SK-N-SH (cell line): ENCODE data around the gene VCP. TPM values are rescaled to one million over a fixed set of nuclear protein-coding genes. Genes with fewer than 3 reads are reported as not detected.
A peak's percentile ranks its signal among the peaks of the same experiment; 100 is the strongest.

ENCODE experiments used
- CTCF ChIA-PET: fragments of 300-600, 350-600 bp; formaldehyde crosslinking; extraction: SDS; loops from one replicate; lab custom pipeline; 2021; lab: Yijun Ruan, JAX
- POLR2A ChIA-PET: fragments of 350-600 bp; sonication (Branson Sonifier 250); formaldehyde crosslinking; extraction: SDS; loops from one replicate; lab custom pipeline; 2020; ENCODE audit warnings: antibody characterized with exemption, inconsistent platforms; lab: Yijun Ruan, JAX
- DNase-seq: peaks from one replicate; pipeline ENCODE4 v3.0.0; 2012
- H2AFZ ChIP-seq: fragments of 200-600 bp; sonication (generic); 2 replicates; pipeline ENCODE4 v1.8.1; 2016; ENCODE audit warnings: antibody characterized with exemption, mild to moderate bottlenecking, low read depth
- H3F3A ChIP-seq: fragments of 200-600 bp; sonication (generic); replicated peaks from 2 replicates; pipeline ENCODE3; 2016; ENCODE audit warnings: antibody characterized with exemption, mild to moderate bottlenecking; ENCODE audit not compliant: insufficient read depth
- H3K27ac ChIP-seq, 2 experiments: fragments of 200-500 bp in 1 of 2; fragments of 200-600 bp in 1 of 2; sonication (Bioruptor generic) in 1 of 2; sonication (generic), shearing (Covaris generic) in 1 of 2; 2 replicates each; pipeline versions ENCODE4 v1.5.1 to v1.6.1; 2014 to 2016; ENCODE audit warnings: low read depth in 2 of 2, inconsistent platforms in 1 of 2, low read length in 1 of 2, mild to moderate bottlenecking in 1 of 2, mixed read lengths in 1 of 2
- H3K27me3 ChIP-seq: fragments of 200-600 bp; sonication (generic), shearing (Covaris generic); 2 replicates; pipeline ENCODE4 v1.6.1; 2016; ENCODE audit warnings: mixed run types; ENCODE audit not compliant: insufficient read depth
- H3K36me3 ChIP-seq, 2 experiments: fragments of 200-500 bp in 1 of 2; fragments of 200-600 bp in 1 of 2; sonication (Bioruptor generic) in 1 of 2; sonication (generic) in 1 of 2; replicated peaks in 1 of 2; 2 replicates each; pipeline versions ENCODE3 to v1.5.1; 2014 to 2016; ENCODE audit warnings: low read length in 1 of 2, mild to moderate bottlenecking in 1 of 2; ENCODE audit not compliant: insufficient read depth in 2 of 2, control insufficient read depth in 1 of 2
- H3K4me1 ChIP-seq, 2 experiments: fragments of 200-500 bp in 1 of 2; fragments of 200-600 bp in 1 of 2; sonication (Bioruptor generic) in 1 of 2; sonication (generic), shearing (Covaris generic) in 1 of 2; 2 replicates each; pipeline versions ENCODE4 v1.5.1 to v1.6.1; 2014 to 2016; ENCODE audit warnings: low read depth in 1 of 2, low read length in 1 of 2, mixed run types in 1 of 2; ENCODE audit not compliant: insufficient read depth in 2 of 2, control insufficient read depth in 1 of 2
- H3K4me2 ChIP-seq: fragments of 200-600 bp; sonication (generic), shearing (Covaris generic); 2 replicates; pipeline ENCODE4 v1.6.1; 2017; ENCODE audit warnings: mixed run types
- H3K4me3 ChIP-seq, 2 experiments: fragments of 200-500 bp in 1 of 2; fragments of 200-600 bp in 1 of 2; sonication (Bioruptor generic) in 1 of 2; sonication (generic), shearing (Covaris generic) in 1 of 2; 2 replicates each; pipeline versions ENCODE4 v1.5.1 to v1.8.1; 2014 to 2016; ENCODE audit warnings: low read depth in 2 of 2, inconsistent platforms in 1 of 2, low read length in 1 of 2, mild to moderate bottlenecking in 1 of 2, mixed read lengths in 1 of 2, moderate library complexity in 1 of 2
- H3K79me2 ChIP-seq: fragments of 200-600 bp; sonication (generic); 2 replicates; pipeline ENCODE4 v1.8.1; 2017; ENCODE audit warnings: mild to moderate bottlenecking; ENCODE audit not compliant: insufficient read depth
- H3K9ac ChIP-seq: fragments of 200-600 bp; sonication (generic); 2 replicates; pipeline ENCODE4 v1.6.1; 2017; ENCODE audit warnings: mixed run types
- H3K9me2 ChIP-seq: fragments of 200-600 bp; sonication (generic); 2 replicates; pipeline ENCODE4 v1.6.1; 2017; ENCODE audit warnings: mixed run types
- H3K9me3 ChIP-seq: fragments of 200-600 bp; sonication (generic); 2 replicates; pipeline ENCODE4 v1.6.1; 2017; ENCODE audit warnings: mixed run types, mild to moderate bottlenecking, moderate library complexity
- H4K20me1 ChIP-seq: fragments of 200-600 bp; sonication (generic); 2 replicates; pipeline ENCODE4 v1.6.1; 2017; ENCODE audit warnings: mild to moderate bottlenecking, mixed run types; ENCODE audit not compliant: insufficient read depth
- FOSL2 ChIP-seq: IDR thresholded peaks from 2 replicates; pipeline ENCODE4 v1.4.0; 2012; ENCODE audit warnings: low read depth, mild to moderate bottlenecking, moderate library complexity, borderline replicate concordance
- GABPA ChIP-seq: IDR thresholded peaks from 2 replicates; pipeline ENCODE4 v1.4.0; 2012; ENCODE audit warnings: low read depth, mild to moderate bottlenecking
- JUND ChIP-seq: IDR thresholded peaks from 2 replicates; pipeline ENCODE4 v1.4.0; 2012
- MEF2A ChIP-seq: IDR thresholded peaks from 2 replicates; pipeline ENCODE4 v1.4.0; 2012; ENCODE audit warnings: low read depth, borderline replicate concordance
- POLR2AphosphoS5 ChIP-seq: IDR thresholded peaks from 2 replicates; pipeline ENCODE4 v1.6.1; 2012; ENCODE audit warnings: low read depth, low read length
- RAD21 ChIP-seq: IDR thresholded peaks from 2 replicates; pipeline ENCODE4 v1.6.1; 2012; ENCODE audit warnings: mild to moderate bottlenecking, low read length
- RCOR1 ChIP-seq: fragments of 150-350 bp; IDR thresholded peaks from 2 replicates; pipeline ENCODE4 v1.6.1; 2017; ENCODE audit warnings: antibody characterized with exemption, low read length
- RFX5 ChIP-seq: IDR thresholded peaks from 2 replicates; pipeline ENCODE4 v1.6.1; 2012; ENCODE audit warnings: mild to moderate bottlenecking, improper control_type of control experiment, low read length
- SMC3 ChIP-seq: IDR thresholded peaks from 2 replicates; pipeline ENCODE4 v1.6.1; 2012; ENCODE audit warnings: low read depth, low read length, improper control_type of control experiment
- WGBS: methylation state at CpG from one replicate; pipeline ENCODE4 v1.1.6; 2017; ENCODE audit warnings: low lambda C conversion rate; 5-methylcytosine and 5-hydroxymethylcytosine counted together
- polyA plus RNA-seq, 3 experiments: library from polyadenylated mRNA; depleted of rRNA; stranded (reverse); fragments of >200 nt; gene quantifications; 2 replicates each; pipeline ENCODE4 v1.2.3, GENCODE V29; 2012
- TF ChIP-seq, protein P1 (sequence below): fragments of 200-600 bp; sonication (generic); IDR thresholded peaks from 2 replicates; pipeline ENCODE4 v1.6.1; 2017; ENCODE audit warnings: antibody characterized with exemption, mild to moderate bottlenecking, moderate library complexity

The VCP gene
- polyA plus RNA-seq, 1 of the 3 experiments (the other 2 are of a cell fraction), result 238 TPM

DNA sequence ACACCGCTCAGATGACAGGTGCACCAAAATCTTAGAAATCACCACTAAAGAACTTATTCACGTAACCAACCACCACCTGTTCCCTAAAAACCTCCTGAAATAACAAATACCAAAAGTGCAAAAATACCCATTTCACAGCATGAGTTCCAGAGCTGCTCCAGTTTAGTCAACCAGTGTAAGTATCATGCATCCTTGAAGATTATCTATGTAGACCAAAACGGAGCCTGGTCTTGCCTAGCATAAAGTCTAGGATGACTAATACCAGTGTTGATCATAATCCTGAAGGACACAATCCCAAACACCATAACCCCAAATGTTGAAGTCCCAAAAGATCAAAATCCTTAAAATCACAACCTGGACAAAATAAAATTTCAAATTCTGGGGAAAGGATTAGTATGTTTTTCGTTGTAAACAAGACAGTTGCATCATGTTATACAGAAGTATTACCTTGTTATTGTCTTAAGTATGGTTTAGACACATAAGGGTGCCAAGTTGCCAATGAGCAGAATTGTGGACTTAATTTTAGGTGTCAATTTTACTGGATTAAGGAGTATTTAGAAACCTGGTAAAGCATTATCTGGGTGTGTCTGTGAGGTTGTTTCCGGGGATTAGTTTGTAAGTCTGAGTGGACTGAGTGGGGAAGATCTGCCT lies 18.1 kb downstream of the VCP start:
- ChIA-PET POLR2A (interaction anchor here (1.1 kb wide), 1 partner anchor 23 kb away, joined by 4 read pairs; no protein-coding TSS in a partner anchor), CTCF (interaction anchor here (1.0 to 1.2 kb wide), 2 partner anchors 10 to 155 kb away, joined by 3 to 4 read pairs; no protein-coding TSS in a partner anchor)
- H3K4me2 ChIP-seq, result no peak overlapping the region
- 0 out of 2 replicates have a peak, but pooled peaks have one; percentile 9 for TF ChIP-seq POLR2AphosphoS5
- no peak for TF ChIP-seq RCOR1
- peaks cover 46 to 86% of the 10 kb centered on the region in 2 experiments for H3K36me3 ChIP-seq
- H3K79me2 ChIP-seq, result peaks cover 7% of the 10 kb centered on the region; the same call in 1 of the 2 replicates
- H3K9me3 ChIP-seq, result no peaks in the 10 kb centered on the region
- H3K9me2 ChIP-seq, result no peaks in the 10 kb centered on the region
- H3K9ac ChIP-seq, result no peak overlapping the region
- H3K4me1 ChIP-seq, result no peaks in the 10 kb centered on the region
- no peak for DNase-seq
- no peak overlapping the region for H3K4me3 ChIP-seq
- WGBS, result 61% methylated on average over 5 of the region's 5 CpGs
- H3K27me3 ChIP-seq, result no peaks in the 10 kb centered on the region
- H3F3A ChIP-seq, result peaks cover 37% of the 10 kb centered on the region
- no peak overlapping the region for H2AFZ ChIP-seq
- H3K27ac ChIP-seq, result no peak overlapping the region
- peaks cover 3% of the 10 kb centered on the region; the same call in 1 of the 2 replicates for H4K20me1 ChIP-seq

DNA sequence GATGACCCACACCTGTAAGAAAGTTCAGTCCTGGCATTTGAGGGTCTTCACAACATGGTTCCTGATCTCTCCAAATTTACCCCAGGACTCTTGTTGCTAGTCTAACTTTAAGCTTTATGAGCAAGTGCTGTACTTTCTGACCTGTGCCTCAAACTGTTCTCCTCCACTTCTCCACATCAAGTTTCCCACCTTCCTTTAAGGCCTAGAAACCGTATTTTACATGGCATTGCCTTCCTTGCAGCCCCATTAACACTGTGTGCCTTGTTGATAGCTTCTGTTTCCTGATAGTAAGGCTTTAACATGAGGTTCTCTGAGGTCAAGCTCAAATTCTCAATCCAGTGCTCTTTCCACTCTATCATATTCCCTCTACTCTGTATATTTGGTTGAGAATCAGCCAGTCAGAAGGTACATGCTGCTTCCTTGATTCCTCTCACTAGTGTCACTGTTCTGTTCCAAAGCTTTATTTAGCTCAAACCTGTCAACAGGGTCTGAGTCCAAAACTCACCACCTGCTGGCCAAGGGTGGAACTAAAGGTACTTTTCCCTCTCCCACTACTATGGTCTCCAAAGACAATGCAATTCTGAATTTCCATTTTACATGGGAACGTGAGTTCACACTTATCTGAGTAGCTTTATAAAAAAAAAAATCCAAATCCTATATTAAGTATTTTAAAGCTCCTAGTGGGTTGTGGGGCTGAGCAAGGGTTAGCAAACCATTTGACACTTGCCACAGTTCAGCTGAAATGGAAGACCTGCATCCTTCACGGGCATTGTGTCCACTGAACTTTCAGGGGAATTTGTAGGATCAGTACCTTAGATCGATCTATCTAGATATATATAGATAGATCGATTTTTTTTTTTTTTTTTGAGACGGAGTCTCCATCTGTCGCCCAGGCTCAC lies 21.1 kb downstream of the VCP start:
- Histone ChIP-seq H3K36me3 (peaks cover 20 to 74% of the 10 kb centered on the region in 2 experiments), H3K9me2 (no peaks in the 10 kb centered on the region)
- TF ChIP-seq SMC3, result peak; percentile 55
- TF ChIP-seq, protein P1, sequence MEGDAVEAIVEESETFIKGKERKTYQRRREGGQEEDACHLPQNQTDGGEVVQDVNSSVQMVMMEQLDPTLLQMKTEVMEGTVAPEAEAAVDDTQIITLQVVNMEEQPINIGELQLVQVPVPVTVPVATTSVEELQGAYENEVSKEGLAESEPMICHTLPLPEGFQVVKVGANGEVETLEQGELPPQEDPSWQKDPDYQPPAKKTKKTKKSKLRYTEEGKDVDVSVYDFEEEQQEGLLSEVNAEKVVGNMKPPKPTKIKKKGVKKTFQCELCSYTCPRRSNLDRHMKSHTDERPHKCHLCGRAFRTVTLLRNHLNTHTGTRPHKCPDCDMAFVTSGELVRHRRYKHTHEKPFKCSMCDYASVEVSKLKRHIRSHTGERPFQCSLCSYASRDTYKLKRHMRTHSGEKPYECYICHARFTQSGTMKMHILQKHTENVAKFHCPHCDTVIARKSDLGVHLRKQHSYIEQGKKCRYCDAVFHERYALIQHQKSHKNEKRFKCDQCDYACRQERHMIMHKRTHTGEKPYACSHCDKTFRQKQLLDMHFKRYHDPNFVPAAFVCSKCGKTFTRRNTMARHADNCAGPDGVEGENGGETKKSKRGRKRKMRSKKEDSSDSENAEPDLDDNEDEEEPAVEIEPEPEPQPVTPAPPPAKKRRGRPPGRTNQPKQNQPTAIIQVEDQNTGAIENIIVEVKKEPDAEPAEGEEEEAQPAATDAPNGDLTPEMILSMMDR, result peak; percentile 70
- TF ChIP-seq POLR2AphosphoS5, result no peak; the same call in 1 of the 2 replicates
- peak; percentile 57 for TF ChIP-seq RAD21
- TF ChIP-seq, all 33 proteins: peak for 3
- Histone ChIP-seq H3K27me3 (no peaks in the 10 kb centered on the region), H3K4me1 (no peaks in the 10 kb centered on the region), H3K4me2 (no peak overlapping the region), H3K9ac (no peak overlapping the region), H3K4me3 (no peak overlapping the region), H3K27ac (no peak overlapping the region), H3K9me3 (no peaks in the 10 kb centered on the region), H3F3A (peaks cover 28% of the 10 kb centered on the region), H4K20me1 (no peaks in the 10 kb centered on the region), H2AFZ (no peak overlapping the region), H3K79me2 (no peaks in the 10 kb centered on the region)
- peak; percentile 67 for DNase-seq
- ChIA-PET POLR2A (interaction anchor here (0.7 to 2.6 kb wide), 5 partner anchors 11 to 152 kb away, joined by 3 to 16 read pairs (median 3); partner anchors contain the start of genes FANCG and VCP), CTCF (interaction anchor here (0.6 to 7.9 kb wide), 34 partner anchors 9 to 685 kb away, joined by 3 to 78 read pairs (median 6); partner anchors contain the start of genes FANCG and VCP)
- 84% methylated on average over 7 of the region's 7 CpGs for WGBS

GRCh38 chr9:35048511-35048910 lies 23.9 kb downstream of the VCP start:
- H2AFZ ChIP-seq, result no peak overlapping the region
- no peak for DNase-seq
- TF ChIP-seq RFX5, result no peak
- no peak for TF ChIP-seq GABPA
- no peak for TF ChIP-seq JUND
- TF ChIP-seq FOSL2, result no peak
- TF ChIP-seq MEF2A, result no peak
- ChIA-PET POLR2A (no interaction called here), CTCF (interaction anchor here (0.6 to 7.9 kb wide), 3 partner anchors 11 to 150 kb away, joined by 3 to 78 read pairs (median 3); partner anchors contain the start of gene PIGO)
- no peaks in the 10 kb centered on the region for H3K79me2 ChIP-seq
- H3K27ac ChIP-seq, result no peak overlapping the region
- no peaks in the 10 kb centered on the region for H3K9me2 ChIP-seq
- no peak overlapping the region for H3K4me3 ChIP-seq
- peaks cover 11% of the 10 kb centered on the region for H3F3A ChIP-seq
- H3K27me3 ChIP-seq, result no peaks in the 10 kb centered on the region
- H3K36me3 ChIP-seq, result peaks cover 2 to 48% of the 10 kb centered on the region in 2 experiments
- H3K4me2 ChIP-seq, result no peak overlapping the region
- H3K9me3 ChIP-seq, result no peaks in the 10 kb centered on the region
- 93% methylated on average over 6 of the region's 6 CpGs for WGBS
- H4K20me1 ChIP-seq, result no peaks in the 10 kb centered on the region
- H3K4me1 ChIP-seq, result no peaks in the 10 kb centered on the region
- H3K9ac ChIP-seq, result no peak overlapping the region
